Esophagus muscularis mucosa (tissue), 3 donors: ENCODE data around the gene AAMDC.

Experiments used
- CTCF ChIP-seq, 3 experiments: fragments of 200-600 bp in 2 of 3; fragments of 450-650 bp in 1 of 3; sonication (generic) in 2 of 3; IDR thresholded peaks; one replicate each; pipeline ENCODE4 v1.5.1; 2017 to 2019; ENCODE audit warnings: antibody characterized with exemption in 3 of 3, mild to moderate bottlenecking in 2 of 3, moderate library complexity in 1 of 3
- POLR2A ChIP-seq: fragments of 450-650 bp; IDR thresholded peaks from one replicate; pipeline ENCODE4 v1.6.1; 2017; ENCODE audit warnings: antibody characterized with exemption, moderate library complexity, mild to moderate bottlenecking, low read depth
- POLR2AphosphoS5 ChIP-seq, 2 donors: sonication (generic); formaldehyde crosslinking; IDR thresholded peaks; one replicate each; pipeline ENCODE4 v1.6.1; 2017; ENCODE audit warnings: antibody characterized with exemption in 2 of 2

- TF ChIP-seq CTCF (IDR thresholded peaks at IDR 0.05), result peak in 2 of 3 experiments; percentile 28 to 44
- TF ChIP-seq POLR2A, result no peak
- peak; percentile 88 to 89 for TF ChIP-seq POLR2AphosphoS5 (IDR thresholded peaks at IDR 0.05)
Measured at GRCh38 chr11:77819411-77819920, 1.5 kb upstream of the AAMDC start.
